WTC11 (cell line): Measurements from ENCODE around the gene CCDC50. TPM values are rescaled to one million over a fixed set of nuclear protein-coding genes. Genes with fewer than 3 reads are reported as not detected.

Experiments used
- ATAC-seq: fragments of 200-7000 bp; cut with Tn5 transposase; 2 replicates; pipeline ENCODE4 v1.10.0; 2021; ENCODE audit warnings: mild to moderate bottlenecking, moderate library complexity
- CTCF ChIA-PET: fragments of 300-600 bp; sonication (Branson Sonifier 250); formaldehyde crosslinking; loops from one replicate; lab custom pipeline; 2021; ENCODE audit warnings: antibody characterized with exemption; lab: Charles Lee
- POLR2A ChIA-PET: fragments of 350-600 bp; sonication (Branson Sonifier 250); formaldehyde crosslinking; loops from one replicate; lab custom pipeline; 2021; ENCODE audit warnings: antibody characterized with exemption; lab: Charles Lee
- DNase-seq: peaks from one replicate; pipeline ENCODE4 v3.0.0; 2021; ENCODE audit warnings: low spot score
- H3K27ac Mint-ChIP-seq: 2 replicates; pipeline ENCODE4 v1.8.0; 2021; ENCODE audit warnings: mixed read lengths
- H3K27me3 Mint-ChIP-seq: 2 replicates; pipeline ENCODE4 v1.8.0; 2021; ENCODE audit warnings: low read depth, mild to moderate bottlenecking, moderate library complexity, mixed read lengths
- H3K36me3 Mint-ChIP-seq: 2 replicates; pipeline ENCODE4 v1.8.0; 2021; ENCODE audit warnings: mixed read lengths
- H3K4me1 Mint-ChIP-seq: 2 replicates; pipeline ENCODE4 v1.8.0; 2022; ENCODE audit warnings: mixed read lengths
- H3K4me3 Mint-ChIP-seq: 2 replicates; pipeline ENCODE4 v1.8.0; 2021; ENCODE audit warnings: mild to moderate bottlenecking, moderate library complexity, mixed read lengths
- H3K9me3 Mint-ChIP-seq: 2 replicates; pipeline ENCODE4 v1.8.0; 2021; ENCODE audit warnings: mixed read lengths
- ATF2 ChIP-seq: sonication (generic); formaldehyde crosslinking; IDR thresholded peaks from 2 replicates; pipeline ENCODE4 v1.8.1; 2022; ENCODE audit warnings: low read depth, missing genetic modification reagents, borderline replicate concordance
- CBFB ChIP-seq: sonication (generic); formaldehyde crosslinking; IDR thresholded peaks from 2 replicates; pipeline ENCODE4 v1.8.1; 2022; ENCODE audit warnings: mild to moderate bottlenecking, low read depth, missing genetic modification reagents
- CREM ChIP-seq: sonication (generic); formaldehyde crosslinking; IDR thresholded peaks from 2 replicates; pipeline ENCODE4 v1.8.1; 2022; ENCODE audit warnings: mild to moderate bottlenecking, missing genetic modification reagents, moderate library complexity
- ELF4 ChIP-seq: sonication (generic); formaldehyde crosslinking; IDR thresholded peaks from 2 replicates; pipeline ENCODE4 v1.8.1; 2022; ENCODE audit warnings: low read depth, mild to moderate bottlenecking, moderate library complexity, missing genetic modification reagents
- EMX1 ChIP-seq: fragments of 250-450 bp; sonication (Bioruptor Pico); IDR thresholded peaks from 2 replicates; pipeline ENCODE4 v1.8.0; 2021; ENCODE audit warnings: mild to moderate bottlenecking
- FOXJ3 ChIP-seq: sonication (generic); formaldehyde crosslinking; IDR thresholded peaks from 2 replicates; pipeline ENCODE4 v1.9.0; 2021; ENCODE audit warnings: missing genetic modification reagents, mild to moderate bottlenecking, borderline replicate concordance
- FOXK1 ChIP-seq: sonication (generic); formaldehyde crosslinking; IDR thresholded peaks from 2 replicates; pipeline ENCODE4 v1.8.0; 2022; ENCODE audit warnings: mild to moderate bottlenecking, moderate library complexity, missing genetic modification reagents
- GABPB1 ChIP-seq: sonication (generic); formaldehyde crosslinking; IDR thresholded peaks from 2 replicates; pipeline ENCODE4 v1.8.1; 2023; ENCODE audit warnings: mild to moderate bottlenecking, missing genetic modification reagents
- GRHL2 ChIP-seq: fragments of 250-450 bp; sonication (Bioruptor Pico); IDR thresholded peaks from 2 replicates; pipeline ENCODE4 v1.8.0; 2022; ENCODE audit warnings: mild to moderate bottlenecking, moderate library complexity; ENCODE audit not compliant: insufficient replicate concordance, severe bottlenecking
- GTF2I ChIP-seq: fragments of 250-450 bp; sonication (Bioruptor Pico); conservative IDR thresholded peaks from 2 replicates; pipeline ENCODE4 v1.4.0; 2021; ENCODE audit warnings: mild to moderate bottlenecking
- IRF2 ChIP-seq: sonication (generic); formaldehyde crosslinking; IDR thresholded peaks from 2 replicates; pipeline ENCODE4 v1.8.0; 2022; ENCODE audit warnings: low read depth, missing genetic modification reagents, borderline replicate concordance
- MXD4 ChIP-seq: fragments of 250-450 bp; sonication (Bioruptor Pico); IDR thresholded peaks from 2 replicates; pipeline ENCODE4 v1.8.0; 2021; ENCODE audit warnings: mild to moderate bottlenecking, moderate library complexity, borderline replicate concordance
- NFE2L1 ChIP-seq: sonication (generic); formaldehyde crosslinking; IDR thresholded peaks from 2 replicates; pipeline ENCODE4 v1.8.1; 2023; ENCODE audit warnings: missing genetic modification reagents
- SMAD4 ChIP-seq: sonication (generic); formaldehyde crosslinking; IDR thresholded peaks from 2 replicates; pipeline ENCODE4 v1.8.0; 2022; ENCODE audit warnings: mild to moderate bottlenecking, missing genetic modification reagents
- SOX15 ChIP-seq: fragments of 250-450 bp; sonication (Bioruptor Pico); IDR thresholded peaks from 2 replicates; pipeline ENCODE4 v1.9.0; 2021; ENCODE audit warnings: mild to moderate bottlenecking
- SP1 ChIP-seq: sonication (generic); formaldehyde crosslinking; conservative IDR thresholded peaks from 2 replicates; pipeline ENCODE4 v1.8.1; 2022; ENCODE audit warnings: missing genetic modification reagents
- TEAD4 ChIP-seq: sonication (generic); formaldehyde crosslinking; IDR thresholded peaks from 2 replicates; pipeline ENCODE4 v1.8.0; 2022; ENCODE audit warnings: mild to moderate bottlenecking, missing genetic modification reagents
- TP53 ChIP-seq: sonication (generic); formaldehyde crosslinking; IDR thresholded peaks from 2 replicates; pipeline ENCODE4 v1.8.1; 2023; ENCODE audit warnings: mild to moderate bottlenecking, missing genetic modification reagents
- ZBTB21 ChIP-seq: sonication (generic); formaldehyde crosslinking; IDR thresholded peaks from 2 replicates; pipeline ENCODE4 v1.8.1; 2023; ENCODE audit warnings: mild to moderate bottlenecking, missing genetic modification reagents, borderline replicate concordance
- ZNF219 ChIP-seq: sonication (generic); formaldehyde crosslinking; IDR thresholded peaks from 2 replicates; pipeline ENCODE4 v1.8.0; 2023; ENCODE audit warnings: missing genetic modification reagents, mild to moderate bottlenecking, borderline replicate concordance
- ZNF232 ChIP-seq: sonication (generic); formaldehyde crosslinking; IDR thresholded peaks from 2 replicates; pipeline ENCODE4 v1.8.0; 2022; ENCODE audit warnings: mild to moderate bottlenecking, missing genetic modification reagents
- ZNF317 ChIP-seq: sonication (generic); formaldehyde crosslinking; IDR thresholded peaks from 2 replicates; pipeline ENCODE4 v1.8.1; 2023; ENCODE audit warnings: low read depth, mild to moderate bottlenecking, moderate library complexity, missing genetic modification reagents, borderline replicate concordance
- ZNF416 ChIP-seq: fragments of 250-450 bp; sonication (Bioruptor Pico); IDR thresholded peaks from 2 replicates; pipeline ENCODE4 v1.9.0; 2021; ENCODE audit warnings: mild to moderate bottlenecking, inconsistent platforms
- ZNF423 ChIP-seq: fragments of 250-450 bp; sonication (Bioruptor Pico); IDR thresholded peaks from 2 replicates; pipeline ENCODE4 v2.1.2; 2022; ENCODE audit warnings: mild to moderate bottlenecking, moderate library complexity
- total RNA-seq: library from RNA; stranded (reverse); gene quantifications from 3 replicates; pipeline ENCODE4 v1.2.3, GENCODE V29; 2021
- TF ChIP-seq, protein P1 (sequence below): fragments of 250-450 bp; sonication (Bioruptor Pico); IDR thresholded peaks from 2 replicates; pipeline ENCODE4 v1.9.0; 2021; ENCODE audit warnings: mild to moderate bottlenecking
- TF ChIP-seq, protein P2 (sequence below): fragments of 250-450 bp; sonication (Bioruptor Pico); conservative IDR thresholded peaks from 2 replicates; pipeline ENCODE4 v1.9.0; 2021; ENCODE audit warnings: mild to moderate bottlenecking

Gene CCDC50
- total RNA-seq, 1 experiment from 2014 or later = 33.1 TPM

- Mint-ChIP-seq H3K4me3 (no peak overlapping the region), H3K36me3 (no peaks in the 10 kb centered on the region), H3K9me3 (peaks cover 4% of the 10 kb centered on the region; the same call in 1 of the 2 replicates), H3K27me3 (no peaks in the 10 kb centered on the region; the same call in 1 of the 2 replicates), H3K4me1 (no peaks in the 10 kb centered on the region), H3K27ac (no peak overlapping the region)
- ATAC-seq = no peak
- no peak for DNase-seq
- no peak for TF ChIP-seq GRHL2 (CRISPR knock-in tag)
- no peak for TF ChIP-seq CBFB (CRISPR knock-in tag)
- TF ChIP-seq ATF2 (CRISPR knock-in tag) = no peak
- no peak for TF ChIP-seq ZNF219 (CRISPR knock-in tag)
- no peak for TF ChIP-seq IRF2
- TF ChIP-seq ZBTB21 (CRISPR knock-in tag) = no peak
- TF ChIP-seq ZNF416 (CRISPR knock-in tag) = no peak
- TF ChIP-seq ZNF423 (CRISPR knock-in tag) = no peak
- no peak for TF ChIP-seq FOXK1 (CRISPR knock-in tag)
- TF ChIP-seq GTF2I = no peak
- TF ChIP-seq CREM = no peak
- no peak for TF ChIP-seq SP1 (CRISPR knock-in tag)
- no peak for TF ChIP-seq EMX1 (CRISPR knock-in tag)
- no peak for TF ChIP-seq ELF4 (CRISPR knock-in tag)
- no peak for TF ChIP-seq TEAD4 (CRISPR knock-in tag)
- TF ChIP-seq ZNF317 (CRISPR knock-in tag) = no peak
- TF ChIP-seq TP53 (CRISPR knock-in tag) = no peak
- TF ChIP-seq FOXJ3 (CRISPR knock-in tag) = no peak
- no peak for TF ChIP-seq SMAD4 (CRISPR knock-in tag)
- no peak for TF ChIP-seq ZNF232 (CRISPR knock-in tag)
- CTCF ChIA-PET = no interaction called here
- POLR2A ChIA-PET = no interaction called here
Observed at GRCh38 chr3:191321019-191321767, 8.0 kb upstream of the CCDC50 start.

DNA sequence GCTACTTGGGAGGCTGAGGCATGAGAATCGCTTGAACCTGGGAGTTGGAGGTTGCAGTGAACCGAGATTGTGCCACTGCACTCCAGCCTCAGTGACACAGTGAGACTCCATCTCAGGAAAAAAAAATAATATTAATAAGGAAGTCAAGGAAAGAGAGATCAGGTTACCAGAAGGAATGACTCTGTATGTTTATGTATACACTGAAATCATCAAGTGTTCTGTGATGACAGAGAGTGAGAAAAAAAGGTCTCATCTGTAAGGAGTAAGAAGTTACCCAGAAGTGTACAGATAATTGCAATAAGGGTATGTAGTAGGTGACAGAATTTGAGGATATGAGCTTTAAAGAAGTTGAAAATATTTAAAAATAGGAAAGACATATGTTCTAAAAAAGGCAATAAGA, 4.3 kb upstream of the CCDC50 start:
- POLR2A ChIA-PET = no interaction called here

More for the DNA sequence above, 4.3 kb upstream of the CCDC50 start:
- Mint-ChIP-seq H3K4me1 (peaks cover 9% of the 10 kb centered on the region), H3K27ac (no peak overlapping the region), H3K27me3 (peaks cover 24% of the 10 kb centered on the region), H3K36me3 (no peaks in the 10 kb centered on the region), H3K4me3 (no peak overlapping the region), H3K9me3 (no peaks in the 10 kb centered on the region)
- ATAC-seq (no peak), DNase-seq (no peak)
- CTCF ChIA-PET = no interaction called here
- no peak for TF ChIP-seq MXD4
- TF ChIP-seq GABPB1 (CRISPR knock-in tag) = no peak
- no peak for TF ChIP-seq EMX1 (CRISPR knock-in tag)
- TF ChIP-seq NFE2L1 (CRISPR knock-in tag) = no peak
- no peak for TF ChIP-seq SOX15
- no peak for TF ChIP-seq SP1 (CRISPR knock-in tag)
- TF ChIP-seq, protein P1, sequence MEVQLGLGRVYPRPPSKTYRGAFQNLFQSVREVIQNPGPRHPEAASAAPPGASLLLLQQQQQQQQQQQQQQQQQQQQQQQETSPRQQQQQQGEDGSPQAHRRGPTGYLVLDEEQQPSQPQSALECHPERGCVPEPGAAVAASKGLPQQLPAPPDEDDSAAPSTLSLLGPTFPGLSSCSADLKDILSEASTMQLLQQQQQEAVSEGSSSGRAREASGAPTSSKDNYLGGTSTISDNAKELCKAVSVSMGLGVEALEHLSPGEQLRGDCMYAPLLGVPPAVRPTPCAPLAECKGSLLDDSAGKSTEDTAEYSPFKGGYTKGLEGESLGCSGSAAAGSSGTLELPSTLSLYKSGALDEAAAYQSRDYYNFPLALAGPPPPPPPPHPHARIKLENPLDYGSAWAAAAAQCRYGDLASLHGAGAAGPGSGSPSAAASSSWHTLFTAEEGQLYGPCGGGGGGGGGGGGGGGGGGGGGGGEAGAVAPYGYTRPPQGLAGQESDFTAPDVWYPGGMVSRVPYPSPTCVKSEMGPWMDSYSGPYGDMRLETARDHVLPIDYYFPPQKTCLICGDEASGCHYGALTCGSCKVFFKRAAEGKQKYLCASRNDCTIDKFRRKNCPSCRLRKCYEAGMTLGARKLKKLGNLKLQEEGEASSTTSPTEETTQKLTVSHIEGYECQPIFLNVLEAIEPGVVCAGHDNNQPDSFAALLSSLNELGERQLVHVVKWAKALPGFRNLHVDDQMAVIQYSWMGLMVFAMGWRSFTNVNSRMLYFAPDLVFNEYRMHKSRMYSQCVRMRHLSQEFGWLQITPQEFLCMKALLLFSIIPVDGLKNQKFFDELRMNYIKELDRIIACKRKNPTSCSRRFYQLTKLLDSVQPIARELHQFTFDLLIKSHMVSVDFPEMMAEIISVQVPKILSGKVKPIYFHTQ (CRISPR knock-in tag) = no peak
- TF ChIP-seq, protein P2, sequence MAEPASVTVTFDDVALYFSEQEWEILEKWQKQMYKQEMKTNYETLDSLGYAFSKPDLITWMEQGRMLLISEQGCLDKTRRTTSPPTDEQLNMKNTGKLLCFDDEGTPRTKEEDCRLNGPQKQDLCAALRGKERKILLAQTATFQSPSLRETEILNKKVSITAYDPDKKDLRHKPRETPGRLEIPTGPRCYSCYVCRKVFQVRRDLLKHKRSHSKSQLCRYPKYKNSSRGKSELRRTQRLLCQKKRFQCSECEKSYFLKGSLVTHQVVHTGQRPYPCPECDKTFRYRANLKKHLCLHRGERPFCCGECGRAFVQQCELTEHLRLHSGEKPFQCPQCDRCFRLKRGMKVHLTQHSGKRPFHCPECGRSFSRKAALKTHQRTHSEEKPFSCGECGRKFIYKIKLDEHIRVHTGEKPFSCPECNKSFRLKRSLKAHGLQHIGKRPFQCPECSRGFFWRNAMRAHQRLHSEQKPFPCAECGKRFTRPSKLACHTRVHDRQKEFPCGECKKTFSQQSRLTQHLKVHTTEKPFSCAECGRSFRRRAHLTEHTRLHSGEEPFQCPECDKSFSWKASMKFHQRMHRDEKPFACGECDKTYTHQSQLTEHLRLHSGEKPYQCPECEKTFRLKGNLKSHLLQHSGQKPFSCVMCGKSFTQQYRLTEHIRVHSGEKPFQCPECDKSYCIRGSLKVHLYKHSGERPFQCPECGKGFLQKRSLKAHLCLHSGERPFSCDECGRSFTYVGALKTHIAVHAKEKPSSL (CRISPR knock-in tag) = no peak
